GM18507 (cell line): ENCODE data around the gene CACNA1D.
"Not testable (repeated sequence)": the region's sequence is repeated elsewhere in the genome, so short reads cannot be mapped to it uniquely, and the experiment has no call there.

Experiments used
- DNase-seq: peaks from one replicate; pipeline ENCODE4 v3.0.0; 2011; ENCODE audit warnings: low read depth; ENCODE audit not compliant: insufficient read length; ENCODE audit errors: extremely low spot score
- FAIRE-seq: peaks from 2 replicates; lab custom pipeline; 2011; peaks lifted over from hg19 to GRCh38; lab: Jason Lieb, UNC

The CACNA1D gene

DNA sequence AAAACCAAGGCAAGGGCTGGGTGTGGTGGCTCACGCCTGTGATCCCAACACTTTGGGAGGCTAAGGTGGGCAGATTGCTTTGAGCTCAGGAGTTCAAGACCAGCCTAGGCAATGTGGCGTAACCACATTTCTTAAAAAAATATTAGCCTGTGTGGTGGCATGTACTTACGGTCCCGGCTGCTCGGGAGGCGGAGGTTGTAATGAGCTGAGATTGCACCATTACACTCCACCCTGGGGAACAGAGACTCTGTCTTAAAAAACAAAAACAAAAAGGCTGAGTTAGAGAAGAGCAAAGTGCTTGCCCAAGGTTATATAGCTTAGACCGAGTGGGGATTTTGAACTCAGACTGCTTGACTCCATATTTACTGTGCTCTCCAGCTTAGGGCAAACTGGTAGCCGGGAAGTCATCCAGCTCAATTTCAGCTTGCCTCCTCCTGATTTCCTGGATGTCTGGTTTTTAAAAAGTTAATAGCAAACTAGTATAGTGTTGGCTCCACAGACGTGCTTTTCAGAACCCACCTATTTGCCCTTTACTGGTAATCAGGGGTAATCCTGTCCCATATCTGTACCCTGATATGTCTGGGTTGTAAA is 138.9 kb downstream of the CACNA1D start:
- no peak for DNase-seq
- FAIRE-seq, result no peak

DNA sequence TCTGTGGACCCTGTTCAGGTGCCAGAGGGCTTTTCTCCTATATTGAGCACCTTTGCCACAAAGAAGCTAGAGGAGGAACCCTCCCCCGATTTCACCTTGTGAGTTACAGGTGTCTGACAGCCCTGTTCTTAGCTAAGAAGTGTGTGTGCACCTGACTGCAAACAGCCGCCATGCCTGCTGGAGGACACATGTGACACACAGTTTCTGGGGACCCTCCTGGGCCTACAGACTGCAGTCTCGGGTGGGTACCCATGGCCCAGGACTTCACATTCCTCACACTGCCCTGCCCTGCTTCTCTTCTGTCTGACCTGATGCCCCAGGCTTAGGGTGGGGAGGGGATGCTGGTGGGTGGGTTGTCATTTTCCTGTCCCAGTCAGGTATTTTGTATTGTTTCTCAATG is 140.6 kb downstream of the CACNA1D start:
- FAIRE-seq (no peak), DNase-seq (no peak)

DNA sequence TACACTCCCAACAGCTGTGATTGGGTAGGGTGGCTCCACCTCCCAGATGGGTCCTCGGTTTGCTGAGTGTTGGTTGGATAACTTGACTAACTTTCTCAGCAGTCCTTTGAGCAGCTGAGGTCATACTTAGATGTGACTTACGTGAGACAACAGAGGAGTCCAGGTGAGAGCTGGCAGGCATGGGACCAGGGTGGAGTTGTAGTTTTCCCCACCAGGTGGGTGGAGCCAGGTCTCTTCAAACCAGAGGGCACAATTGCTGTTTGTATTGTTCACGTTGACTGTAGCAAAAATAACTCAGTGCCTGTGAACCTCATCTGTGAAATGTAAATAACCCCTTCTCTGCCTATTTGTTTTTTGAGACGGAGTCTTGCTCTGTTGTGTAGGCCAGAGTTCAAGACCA is 144.4 kb downstream of the CACNA1D start:
- FAIRE-seq, result peak; percentile 75
- DNase-seq, result not testable (repeated sequence)

DNA sequence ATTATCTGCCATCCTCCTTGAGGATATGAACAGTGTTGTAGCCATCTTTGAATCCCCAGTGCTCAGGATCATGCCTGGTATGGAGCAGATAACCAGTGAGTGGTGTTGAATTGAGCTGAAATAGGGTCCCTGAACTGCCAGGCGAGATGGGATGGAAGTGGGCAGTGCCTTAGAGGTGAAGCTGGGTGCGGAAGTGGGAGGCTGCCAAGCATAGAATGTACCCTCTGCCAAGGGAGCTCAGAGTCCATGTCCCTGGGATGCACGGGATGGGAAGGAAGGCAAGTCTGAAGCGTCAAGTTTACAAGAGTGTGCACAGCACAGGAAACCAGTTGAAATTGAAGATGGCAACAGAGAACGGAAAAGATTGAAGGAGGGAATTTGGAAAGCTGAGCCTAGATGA is 147.0 kb downstream of the CACNA1D start:
- FAIRE-seq (no peak), DNase-seq (no peak)

DNA sequence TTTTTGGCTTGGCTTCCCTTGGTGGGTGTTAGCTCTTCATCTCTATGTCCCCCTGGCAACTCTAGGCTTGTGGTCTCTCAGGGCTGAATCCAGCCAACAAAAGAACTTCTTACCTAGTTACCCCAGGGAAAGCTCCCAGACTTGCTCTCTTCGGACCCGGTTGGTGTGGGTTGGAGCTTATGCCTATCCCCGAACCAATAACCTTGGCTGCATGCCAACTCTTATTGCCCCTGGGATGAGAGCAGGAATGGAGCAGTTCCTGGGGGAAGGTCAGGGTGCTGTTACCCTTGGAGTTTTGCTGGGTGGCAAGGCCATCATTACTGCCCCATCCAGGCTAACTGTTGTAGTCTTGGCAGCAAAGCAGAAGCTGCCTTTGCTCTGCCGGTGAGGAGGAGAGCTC is 147.8 kb downstream of the CACNA1D start:
- no peak for FAIRE-seq
- no peak for DNase-seq

DNA sequence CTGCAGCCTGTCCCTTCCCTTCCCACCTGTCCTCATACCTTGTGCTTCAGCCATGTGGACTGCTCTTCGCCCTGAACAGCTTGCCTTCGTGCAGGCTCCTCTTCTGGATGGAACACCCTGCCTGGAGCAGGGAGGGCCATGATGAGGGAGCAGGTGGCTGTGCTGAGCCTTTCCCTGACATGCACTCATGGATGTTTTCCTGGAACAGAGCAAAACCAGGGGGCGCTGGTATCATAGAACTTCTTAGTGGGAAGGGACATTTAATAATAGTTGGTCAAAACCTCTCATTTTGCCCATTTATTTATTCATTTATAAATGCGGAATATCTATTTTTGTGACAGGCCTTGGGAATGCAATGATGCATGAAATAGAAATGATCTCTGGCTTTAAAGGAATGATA is 149.3 kb downstream of the CACNA1D start:
- DNase-seq, result no peak
- no peak for FAIRE-seq

DNA sequence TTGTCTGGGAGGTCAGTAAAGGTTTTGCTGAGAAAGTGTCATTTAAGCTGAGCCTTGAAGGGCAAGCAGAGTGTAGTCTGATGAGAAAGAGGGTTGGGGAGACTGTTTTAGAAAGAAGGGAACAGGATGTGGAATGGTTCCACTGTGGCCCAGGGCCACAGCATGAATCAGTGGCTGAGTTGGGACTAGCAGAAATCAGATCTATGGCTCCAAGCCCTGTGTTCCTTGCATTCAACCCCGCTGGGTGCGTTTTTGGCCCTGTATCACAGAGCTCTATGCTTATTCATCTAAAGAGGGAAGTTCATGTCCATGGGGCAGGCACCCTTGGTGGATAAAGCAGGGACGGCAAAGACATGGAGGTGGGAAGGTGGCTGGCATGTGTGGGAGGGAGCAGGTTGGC is 151.3 kb downstream of the CACNA1D start:
- DNase-seq, result no peak
- peak; percentile 51 for FAIRE-seq

DNA sequence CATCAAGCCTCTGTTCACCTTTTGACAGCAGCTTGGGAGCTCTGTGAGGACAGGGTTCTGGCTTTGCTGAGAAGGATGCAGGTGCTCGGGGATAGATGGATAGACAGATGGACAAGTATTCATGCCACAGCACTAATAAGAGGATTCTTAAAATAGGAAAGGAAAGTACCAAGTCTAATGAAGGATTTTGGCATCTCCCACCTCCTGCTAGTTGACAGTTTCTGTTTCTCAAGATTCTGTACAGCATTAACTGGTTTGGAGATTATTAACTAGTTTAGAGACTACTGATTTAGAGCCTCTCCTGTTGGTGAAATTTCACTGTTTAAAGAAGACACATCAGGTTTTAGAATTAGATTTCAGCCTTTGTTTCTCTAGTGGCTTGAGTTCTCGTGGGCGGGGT is 152.3 kb downstream of the CACNA1D start:
- FAIRE-seq (peak; percentile 91), DNase-seq (peak; percentile 35)

DNA sequence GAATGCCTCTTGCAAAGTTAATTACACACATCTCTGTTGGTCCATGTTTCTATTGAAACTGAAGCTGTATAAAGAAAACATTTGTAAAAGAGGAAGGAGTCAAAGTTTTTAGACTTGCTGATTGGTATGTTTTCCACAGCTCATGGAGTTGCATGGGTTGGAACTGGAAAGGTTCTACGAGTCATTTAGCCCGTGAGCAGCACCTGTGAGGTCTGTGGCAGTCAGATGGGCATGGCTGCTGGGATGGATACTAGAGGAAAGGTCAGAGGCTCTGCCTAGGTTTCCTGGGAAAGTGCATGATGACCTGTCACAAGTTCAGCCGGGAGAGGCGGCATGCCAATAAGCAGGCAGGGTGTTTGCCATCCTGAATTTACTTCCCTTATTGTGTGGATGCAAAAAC is 155.4 kb downstream of the CACNA1D start:
- FAIRE-seq, result peak; percentile 59
- no peak for DNase-seq

DNA sequence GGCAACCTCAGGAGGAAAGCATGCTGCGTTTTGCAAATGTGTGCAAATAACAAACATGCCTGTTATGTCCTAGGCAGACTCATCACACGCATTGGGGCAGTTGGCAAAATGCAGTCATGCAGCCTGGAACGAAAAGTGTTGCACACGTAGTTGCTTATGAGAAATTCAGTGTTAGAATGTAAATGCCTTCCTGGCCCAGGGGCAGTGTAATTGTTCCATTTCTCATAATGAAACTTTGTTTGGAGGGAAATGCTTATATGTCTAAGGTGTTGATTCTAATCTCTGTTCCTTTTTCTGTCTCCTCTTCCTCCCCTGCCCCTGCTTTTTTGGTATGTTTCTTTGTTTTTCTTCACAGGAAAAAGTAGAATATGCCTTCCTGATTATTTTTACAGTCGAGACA is 156.0 kb downstream of the CACNA1D start:
- DNase-seq, result peak; percentile 39
- FAIRE-seq, result peak; percentile 91

DNA sequence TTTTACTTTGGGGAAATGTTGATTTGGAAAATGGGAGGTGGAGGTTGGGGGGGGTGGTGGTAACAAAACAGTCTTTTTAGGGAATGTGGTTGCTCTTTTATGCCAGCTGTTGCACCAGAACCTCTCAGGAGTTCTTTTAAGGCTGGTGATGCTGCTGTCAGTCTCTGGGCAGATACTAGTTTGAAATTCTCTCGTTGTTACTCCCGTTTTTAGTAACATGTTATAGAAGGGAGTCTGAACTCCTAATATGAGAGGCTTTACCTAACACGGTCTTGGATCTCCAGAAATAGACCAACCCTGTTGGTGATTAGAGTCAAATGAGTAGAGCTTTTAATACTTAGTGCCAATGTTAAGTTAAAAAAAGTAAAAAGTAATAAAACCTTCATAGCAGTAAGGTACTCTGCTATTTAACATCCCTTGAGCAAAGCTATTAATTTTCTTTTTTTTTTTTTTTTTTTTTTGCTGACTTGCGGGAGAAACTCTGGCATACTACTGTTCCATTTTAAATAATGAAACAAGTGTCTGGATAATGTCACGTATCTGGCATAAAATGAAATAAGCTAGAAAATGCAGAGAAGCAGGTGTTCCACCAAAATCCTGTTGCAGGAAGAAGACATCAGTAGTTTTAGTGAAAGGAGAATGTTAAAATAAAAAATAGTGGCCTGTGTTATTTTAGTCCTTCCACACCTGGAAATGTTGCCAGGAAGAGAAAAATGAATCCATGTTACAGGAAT is 156.7 kb downstream of the CACNA1D start:
- DNase-seq, result no peak
- FAIRE-seq, result peak; percentile 39

DNA sequence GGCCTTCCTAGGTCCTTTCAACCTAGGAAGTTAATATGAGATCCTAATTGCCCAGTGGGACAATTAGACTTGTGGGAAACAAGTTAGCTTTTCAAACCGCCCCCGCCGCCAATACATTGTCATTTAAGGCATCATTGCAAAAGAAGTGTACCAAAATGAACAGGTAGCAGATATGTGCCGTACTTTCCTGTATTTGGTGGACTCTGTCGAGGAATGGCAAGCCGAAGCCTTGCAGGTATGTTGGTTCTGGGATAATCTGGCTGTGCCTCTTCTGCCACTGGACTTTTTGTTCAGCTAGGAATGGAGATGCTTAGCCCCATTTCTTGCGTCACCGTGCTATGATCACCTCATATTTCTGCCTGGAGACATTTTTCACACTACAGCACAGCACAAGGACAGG is 157.5 kb downstream of the CACNA1D start:
- no peak for DNase-seq
- FAIRE-seq, result no peak

DNA sequence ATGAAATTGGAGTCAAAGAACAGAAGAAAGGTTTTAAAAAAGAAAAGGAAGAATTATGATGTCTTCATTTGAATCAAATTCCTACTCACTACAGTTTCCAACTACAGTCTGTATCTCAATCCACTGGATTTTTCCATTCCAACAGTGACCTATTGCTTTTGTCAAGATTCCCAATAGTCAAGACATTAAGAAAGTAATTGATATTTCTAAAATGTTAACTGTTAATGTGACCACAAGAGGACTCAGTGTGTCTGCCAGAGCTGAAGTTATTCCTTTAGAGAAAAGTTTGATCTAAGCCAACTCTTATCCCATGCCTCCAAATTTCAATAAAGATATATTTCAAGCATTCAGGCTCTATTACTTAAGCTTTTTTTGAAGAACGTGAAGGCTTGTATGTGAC is 163.2 kb downstream of the CACNA1D start:
- no peak for FAIRE-seq
- no peak for DNase-seq

DNA sequence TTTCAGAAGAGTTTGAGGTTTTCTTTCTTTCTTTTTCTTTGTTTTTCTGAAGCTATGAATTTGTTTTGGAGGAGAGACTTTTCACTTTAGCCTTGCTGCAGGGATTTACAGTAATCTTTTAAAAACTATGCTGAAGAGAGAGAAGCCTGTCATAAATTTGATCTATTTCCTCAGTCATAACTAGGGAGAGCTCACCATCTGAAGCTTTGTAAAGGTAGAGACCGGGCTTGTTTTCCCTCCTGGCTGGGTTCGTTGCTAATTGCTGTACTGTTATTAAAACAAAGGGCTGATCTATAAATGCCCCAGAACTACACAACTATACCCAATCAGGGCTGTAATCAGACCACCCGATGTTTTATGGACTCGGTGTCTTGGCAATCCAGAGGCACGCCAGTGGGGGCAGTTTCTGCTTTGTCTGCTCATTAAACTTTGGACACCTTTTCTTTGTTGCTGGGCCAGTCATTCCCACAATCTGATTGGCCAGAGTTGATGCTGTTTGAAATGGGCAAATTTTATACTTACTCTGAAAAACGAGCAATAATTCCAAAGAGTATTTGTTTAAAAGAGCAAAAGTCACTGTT is 164.3 kb downstream of the CACNA1D start:
- no peak for DNase-seq
- FAIRE-seq, result no peak

DNA sequence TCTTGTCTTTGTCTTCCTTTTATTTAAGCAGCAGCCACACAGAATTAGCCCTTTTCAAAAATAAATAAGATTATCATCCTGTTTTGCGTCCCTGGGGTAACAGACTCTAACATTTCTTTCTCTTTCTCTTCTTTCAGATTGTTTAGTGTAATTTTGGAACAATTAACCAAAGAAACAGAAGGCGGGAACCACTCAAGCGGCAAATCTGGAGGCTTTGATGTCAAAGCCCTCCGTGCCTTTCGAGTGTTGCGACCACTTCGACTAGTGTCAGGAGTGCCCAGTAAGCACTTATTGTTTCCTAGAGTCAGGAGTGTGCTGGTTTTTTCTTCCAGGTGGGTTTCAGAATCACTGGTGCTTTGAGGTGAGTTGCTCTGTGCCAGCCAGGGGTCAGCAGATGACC is 165.6 kb downstream of the CACNA1D start:
- DNase-seq (no peak), FAIRE-seq (no peak)

DNA sequence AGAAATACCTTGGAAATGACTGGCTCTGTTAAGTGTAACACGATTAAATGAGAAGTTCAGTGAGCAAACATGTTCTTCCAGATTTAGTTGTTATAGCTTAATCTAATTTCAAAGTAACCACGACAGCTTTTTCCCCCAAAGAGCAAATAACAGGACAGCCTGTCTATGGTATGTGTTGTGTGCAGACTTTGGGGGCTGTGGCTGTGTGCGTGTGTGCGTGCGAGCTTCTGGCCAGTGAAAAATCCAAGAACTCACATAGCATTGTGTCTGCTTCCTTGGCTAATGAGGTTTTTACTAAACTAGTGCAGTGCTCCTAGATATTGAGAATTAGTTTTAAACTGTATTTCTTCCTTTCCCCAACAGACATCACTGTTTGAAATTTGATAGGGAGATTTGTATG is 167.1 kb downstream of the CACNA1D start:
- FAIRE-seq (no peak), DNase-seq (no peak)

DNA sequence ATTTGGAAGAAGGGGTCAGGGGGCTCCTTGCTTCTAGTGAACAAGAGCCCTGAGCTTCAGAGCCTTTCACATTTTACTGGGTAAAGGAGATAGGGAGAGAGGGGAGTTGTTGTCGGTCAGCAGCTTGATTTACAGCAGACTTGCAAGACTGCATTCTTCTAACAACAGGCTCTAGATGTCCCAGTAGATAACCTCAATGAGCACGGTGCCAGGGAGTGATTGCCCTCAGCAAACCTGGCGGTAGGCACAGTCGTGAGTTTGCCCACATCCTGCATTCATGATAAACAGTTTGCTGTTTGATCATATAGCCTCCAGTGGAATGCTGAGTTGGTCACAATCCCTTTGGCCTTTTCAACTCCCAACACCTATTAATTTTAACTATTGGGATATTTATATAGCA is 170.4 kb downstream of the CACNA1D start:
- not testable (repeated sequence) for FAIRE-seq

DNA sequence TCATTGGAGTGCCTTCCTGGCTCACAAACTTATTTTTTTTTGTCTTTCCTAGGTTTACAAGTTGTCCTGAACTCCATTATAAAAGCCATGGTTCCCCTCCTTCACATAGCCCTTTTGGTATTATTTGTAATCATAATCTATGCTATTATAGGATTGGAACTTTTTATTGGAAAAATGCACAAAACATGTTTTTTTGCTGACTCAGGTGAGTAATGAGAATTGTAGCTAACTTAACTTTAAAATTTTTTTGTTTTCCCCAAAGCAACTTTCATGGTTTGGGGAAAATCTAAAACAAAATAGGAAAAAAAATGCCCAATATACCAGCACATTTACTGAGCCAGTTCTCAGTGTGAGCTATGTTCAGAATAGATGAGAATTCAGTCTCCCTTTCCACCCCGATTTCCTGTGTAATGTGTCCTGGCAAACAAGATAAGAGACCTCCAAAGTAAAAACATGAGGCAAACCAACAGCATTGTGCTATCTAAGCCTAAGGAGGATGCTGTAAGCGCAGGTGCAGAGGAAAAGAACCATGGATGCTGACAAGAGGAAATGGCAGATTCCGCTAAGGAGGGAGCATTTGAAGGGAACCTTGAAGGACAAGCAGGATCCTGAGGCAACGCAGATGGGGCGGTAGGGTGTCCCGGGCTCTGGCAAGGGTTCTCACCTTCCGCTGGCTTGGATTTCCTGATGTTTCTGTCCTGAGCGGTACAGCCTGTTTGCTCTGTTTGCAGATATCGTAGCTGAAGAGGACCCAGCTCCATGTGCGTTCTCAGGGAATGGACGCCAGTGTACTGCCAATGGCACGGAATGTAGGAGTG is 171.4 kb downstream of the CACNA1D start:
- no peak for FAIRE-seq

More for the DNA sequence above, 170.4 kb downstream of the CACNA1D start:
- not testable (repeated sequence) for DNase-seq

DNA sequence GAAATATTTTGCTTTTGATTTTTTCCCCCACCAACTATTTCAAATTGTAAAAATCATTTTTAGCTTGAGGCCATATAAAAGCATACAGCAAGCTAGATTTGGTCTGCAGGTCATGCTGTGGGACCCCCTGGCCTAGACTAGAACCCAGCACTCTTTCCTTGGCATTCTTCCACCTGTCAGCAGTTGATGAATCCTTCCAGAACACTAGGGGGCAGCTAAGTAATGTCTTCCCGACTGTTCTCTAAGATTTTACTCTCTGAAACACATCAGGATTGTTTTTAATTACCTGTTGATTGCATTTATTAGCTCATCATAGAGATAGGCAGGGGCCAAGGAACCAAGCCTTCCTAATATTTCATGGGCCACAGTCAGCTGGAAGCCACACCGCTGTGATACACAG is 174.5 kb downstream of the CACNA1D start:
- peak; percentile 63 for FAIRE-seq
- DNase-seq, result no peak

More for the DNA sequence above, 171.4 kb downstream of the CACNA1D start:
- DNase-seq, result no peak

DNA sequence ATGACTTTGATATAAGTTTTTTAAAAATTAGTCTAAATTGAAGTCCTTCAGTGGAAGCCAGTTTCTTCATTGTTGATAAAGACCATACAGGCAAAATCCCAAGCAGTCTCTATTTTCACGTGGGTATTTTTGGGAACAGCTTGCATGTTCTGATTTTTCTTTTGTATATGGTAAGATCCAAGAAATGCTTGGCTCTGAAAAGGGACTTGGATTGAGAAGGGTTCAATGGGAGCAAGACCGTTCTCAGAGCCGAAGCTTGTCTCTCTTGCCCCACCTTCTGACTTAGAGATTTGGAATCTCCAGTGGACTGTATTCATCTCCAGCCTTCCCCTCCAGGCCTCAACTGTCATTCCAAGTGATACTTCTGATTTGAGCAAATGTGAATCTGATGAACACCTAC is 176.3 kb downstream of the CACNA1D start:
- no peak for FAIRE-seq

More for the DNA sequence above, 176.3 kb downstream of the CACNA1D start:
- DNase-seq, result no peak
